Esophagus squamous epithelium (tissue), 4 donors: ENCODE results near the gene SPNS3.

ENCODE experiments used
- CTCF ChIP-seq, 6 experiments: fragments of 450-650 bp in 4 of 6; fragments of 200-600 bp in 2 of 6; sonication (generic) in 2 of 6; IDR thresholded peaks; one replicate each; pipeline ENCODE4 v1.5.1; 2016 to 2019; ENCODE audit warnings: antibody characterized with exemption in 6 of 6, mild to moderate bottlenecking in 4 of 6, moderate library complexity in 4 of 6
- POLR2A ChIP-seq, 4 donors: fragments of 450-650 bp; IDR thresholded peaks; one replicate each; pipeline ENCODE4 v1.6.1; 2017; ENCODE audit warnings: antibody characterized with exemption in 4 of 4, mild to moderate bottlenecking in 4 of 4, moderate library complexity in 3 of 4

GRCh38 chr17:4449736-4450135 lies 16.0 kb downstream of the SPNS3 start:
- TF ChIP-seq CTCF (IDR thresholded peaks at IDR 0.05) (no peak), POLR2A (IDR thresholded peaks at IDR 0.05) (no peak)
